ENCODE data around the gene ARFIP1.

ARFIP1 gene

DNA sequence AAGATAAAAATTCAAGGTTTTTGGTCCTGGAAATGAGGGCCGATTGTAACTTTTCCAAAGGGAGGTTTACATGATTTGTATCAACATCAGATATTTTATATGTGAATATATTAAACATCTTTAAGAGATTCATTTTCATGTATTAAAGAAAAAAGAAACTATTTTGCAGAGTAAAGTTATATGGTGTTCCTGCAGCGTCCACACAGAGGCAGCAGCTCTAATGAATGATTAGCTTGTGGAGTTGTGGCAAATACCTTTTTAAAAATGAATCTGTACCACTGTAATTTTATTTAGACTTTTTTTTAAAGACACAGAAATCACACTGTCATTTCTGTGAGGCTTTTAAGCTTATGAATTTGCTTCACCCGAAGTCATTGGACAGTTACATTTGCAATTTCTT is 130.8 kb downstream of the ARFIP1 start:
- POLR2A ChIA-PET = no interaction called here

DNA sequence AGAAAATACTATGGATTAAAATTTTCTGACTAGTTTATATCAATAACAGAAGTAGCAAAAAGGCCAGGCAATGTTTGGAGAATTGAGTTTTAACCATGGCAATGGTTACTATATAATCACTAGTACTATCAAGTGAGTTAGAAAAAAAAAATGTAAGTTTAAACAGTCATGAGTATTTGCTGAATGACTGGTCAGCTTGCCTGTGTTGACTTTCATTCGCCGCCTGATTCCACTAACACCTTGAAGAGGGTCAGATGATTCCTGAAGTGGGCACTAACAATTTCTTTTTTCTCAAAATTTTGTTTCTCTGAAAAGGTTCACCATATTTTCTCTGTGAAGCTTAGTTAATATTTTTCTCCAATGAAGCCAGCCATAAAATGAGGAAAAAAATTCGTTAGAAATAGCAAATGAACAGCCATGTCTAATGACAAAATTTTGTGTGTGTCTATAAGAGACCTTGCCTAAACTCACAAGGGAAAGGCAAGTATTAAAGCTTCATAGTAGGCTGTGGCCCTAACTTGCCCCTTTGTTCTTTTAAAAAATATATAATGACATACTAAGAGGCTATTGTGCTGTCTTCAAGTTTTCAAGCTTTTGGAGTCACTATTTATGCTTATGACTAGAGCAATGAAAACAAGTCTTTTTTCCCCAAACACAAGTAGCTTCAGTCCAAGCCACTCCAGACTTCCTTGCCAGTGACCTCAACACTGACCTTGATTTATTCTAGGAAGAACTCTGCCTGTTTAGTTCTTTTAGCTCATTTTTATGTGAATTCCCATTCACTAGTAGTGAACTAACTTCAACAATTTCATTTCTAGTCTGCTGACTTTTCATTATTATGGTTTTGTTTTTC is 138.0 kb downstream of the ARFIP1 start:
- Histone ChIP-seq H3K9me3 (ENCODE audit: control insufficient read depth, insufficient read depth, low read depth, low read length) (no peaks in the 10 kb centered on the region), H3K27ac (ENCODE audit: extremely low read depth, low read depth, low read length) (no peak overlapping the region), H3K4me3 (ENCODE audit: low read depth, low read length) (no peak overlapping the region), H3K36me3 (ENCODE audit: control insufficient read depth in 2 of 2, insufficient read depth in 1 of 2, low read length in 2 of 2) (peaks cover 0 to 3% of the 10 kb centered on the region in 2 experiments; a peak in 1 of 3 replicates), H3K4me1 (ENCODE audit: control insufficient read depth, insufficient read depth, low read length) (no peaks in the 10 kb centered on the region)
- POLR2A ChIA-PET = no interaction called here
- TF ChIP-seq OVOL3 (tag by site-specific recombination; IDR thresholded peaks at IDR 0.05) (no peak), ZNF768 (tag by site-specific recombination; IDR thresholded peaks at IDR 0.05) (no peak), ZNF558 (tag by site-specific recombination; IDR thresholded peaks at IDR 0.05) (no peak), ZNF366 (tag by site-specific recombination; conservative IDR thresholded peaks at IDR 0.05) (no peak), ZNF571 (tag by site-specific recombination; IDR thresholded peaks at IDR 0.05) (no peak), ZNF677 (tag by site-specific recombination; IDR thresholded peaks at IDR 0.05) (no peak), KLF8 (tag by site-specific recombination; IDR thresholded peaks at IDR 0.05) (no peak), ZNF174 (tag by site-specific recombination; IDR thresholded peaks at IDR 0.05) (no peak), HOXA7 (CRISPR knock-in tag; IDR thresholded peaks at IDR 0.05; ENCODE audit: borderline replicate concordance) (no peak), RBAK (tag by site-specific recombination; IDR thresholded peaks at IDR 0.05) (no peak), ZNF292 (tag by site-specific recombination; IDR thresholded peaks at IDR 0.05; ENCODE audit: borderline replicate concordance, low read depth) (no peak), ZNF76 (tag by site-specific recombination; IDR thresholded peaks at IDR 0.05; ENCODE audit: borderline replicate concordance, low read depth) (no peak), MYNN (tag by site-specific recombination; IDR thresholded peaks at IDR 0.05; ENCODE audit: borderline replicate concordance) (no peak), ZNF26 (tag by site-specific recombination; IDR thresholded peaks at IDR 0.05) (no peak), KLF16 (tag by site-specific recombination; IDR thresholded peaks at IDR 0.05) (no peak), ZNF654 (tag by site-specific recombination; IDR thresholded peaks at IDR 0.05; ENCODE audit: low read depth) (no peak), ZXDB (tag by site-specific recombination; IDR thresholded peaks at IDR 0.05) (no peak), ZNF18 (tag by site-specific recombination; IDR thresholded peaks at IDR 0.05) (no peak)
- CTCF ChIA-PET = interaction anchor here (0.8 kb wide), 1 partner anchor 55 kb away, joined by 5 read pairs; no protein-coding TSS in a partner anchor

More for the DNA sequence above, 130.8 kb downstream of the ARFIP1 start:
- Histone ChIP-seq H3K4me1 (ENCODE audit: control insufficient read depth, insufficient read depth, low read length) (no peaks in the 10 kb centered on the region), H3K36me3 (ENCODE audit: control insufficient read depth in 2 of 2, insufficient read depth in 1 of 2, low read length in 2 of 2) (peaks cover 0 to 6% of the 10 kb centered on the region in 2 experiments; a peak in 1 of 3 replicates), H3K27ac (ENCODE audit: extremely low read depth, low read depth, low read length) (no peak overlapping the region), H3K4me3 (ENCODE audit: low read depth, low read length) (no peak overlapping the region), H3K9me3 (ENCODE audit: control insufficient read depth, insufficient read depth, low read depth, low read length) (no peaks in the 10 kb centered on the region)
- no peak for TF ChIP-seq ZNF26 (tag by site-specific recombination; IDR thresholded peaks at IDR 0.05)
- CTCF ChIA-PET = interaction anchor here (0.5 kb wide), 1 partner anchor 525 kb away, joined by 3 read pairs; no protein-coding TSS in a partner anchor
